GM18867 (cell line): ENCODE measurements around the gene ACAP1.
A peak's percentile ranks its signal among the peaks of the same experiment; 100 is the strongest.

Experiments used
- ATAC-seq: cut with Tn5 transposase; IDR thresholded peaks from one replicate; pipeline ENCODE4 v1.9.1; 2021; ENCODE audit warnings: mild to moderate bottlenecking, moderate library complexity; ENCODE audit not compliant: unreplicated experiment

Gene ACAP1

DNA sequence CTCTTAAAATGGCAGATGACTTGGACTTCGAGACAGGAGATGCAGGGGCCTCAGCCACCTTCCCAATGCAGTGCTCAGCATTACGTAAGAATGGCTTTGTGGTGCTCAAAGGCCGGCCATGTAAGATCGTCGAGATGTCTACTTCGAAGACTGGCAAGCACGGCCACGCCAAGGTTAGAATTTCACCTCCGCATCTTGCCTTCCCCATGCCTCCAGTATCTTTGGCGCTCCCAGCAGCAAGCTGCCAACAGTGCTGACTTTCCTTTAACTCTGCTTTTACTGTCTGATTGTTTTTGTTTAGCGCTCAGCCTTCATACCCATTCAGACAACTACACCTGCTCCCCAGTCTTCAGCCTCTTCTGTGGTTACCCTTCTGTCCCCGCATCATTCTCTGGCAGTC lies 26.7 kb upstream of the ACAP1 start:
- ATAC-seq = no peak

GRCh38 chr17:7311110-7311705 lies 25.1 kb upstream of the ACAP1 start:
- ATAC-seq = no peak

DNA sequence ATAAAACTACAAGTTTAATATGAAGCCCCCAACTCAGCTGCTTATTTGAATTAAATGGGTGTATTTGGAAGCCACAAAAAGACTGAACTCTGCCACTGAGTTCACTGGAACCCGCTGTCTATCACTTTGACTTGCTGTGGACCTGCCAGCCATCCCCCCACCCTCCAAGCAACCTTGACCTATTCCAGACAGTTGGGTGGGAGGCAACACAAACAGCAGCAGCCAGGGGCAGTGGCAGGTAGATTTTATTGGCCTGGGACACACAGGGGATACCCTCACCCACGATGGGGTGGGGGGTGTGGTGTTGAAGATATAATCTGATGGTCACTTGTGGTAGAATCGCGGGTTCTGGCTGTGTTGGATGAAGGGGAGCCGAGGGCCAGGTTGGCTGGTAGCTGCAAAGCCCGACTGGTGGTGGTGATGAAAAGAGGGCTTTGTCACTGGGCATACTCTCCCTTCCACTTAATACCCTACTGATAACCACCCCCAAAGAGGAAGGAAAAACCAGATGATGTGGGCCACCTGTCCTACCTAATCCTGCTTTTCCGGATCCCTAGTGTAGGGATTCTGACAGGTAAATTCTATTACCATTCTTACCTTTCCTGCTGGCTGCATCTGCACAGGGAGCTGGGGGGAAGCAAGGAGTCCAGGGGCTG lies 23.8 kb upstream of the ACAP1 start:
- ATAC-seq = no peak

DNA sequence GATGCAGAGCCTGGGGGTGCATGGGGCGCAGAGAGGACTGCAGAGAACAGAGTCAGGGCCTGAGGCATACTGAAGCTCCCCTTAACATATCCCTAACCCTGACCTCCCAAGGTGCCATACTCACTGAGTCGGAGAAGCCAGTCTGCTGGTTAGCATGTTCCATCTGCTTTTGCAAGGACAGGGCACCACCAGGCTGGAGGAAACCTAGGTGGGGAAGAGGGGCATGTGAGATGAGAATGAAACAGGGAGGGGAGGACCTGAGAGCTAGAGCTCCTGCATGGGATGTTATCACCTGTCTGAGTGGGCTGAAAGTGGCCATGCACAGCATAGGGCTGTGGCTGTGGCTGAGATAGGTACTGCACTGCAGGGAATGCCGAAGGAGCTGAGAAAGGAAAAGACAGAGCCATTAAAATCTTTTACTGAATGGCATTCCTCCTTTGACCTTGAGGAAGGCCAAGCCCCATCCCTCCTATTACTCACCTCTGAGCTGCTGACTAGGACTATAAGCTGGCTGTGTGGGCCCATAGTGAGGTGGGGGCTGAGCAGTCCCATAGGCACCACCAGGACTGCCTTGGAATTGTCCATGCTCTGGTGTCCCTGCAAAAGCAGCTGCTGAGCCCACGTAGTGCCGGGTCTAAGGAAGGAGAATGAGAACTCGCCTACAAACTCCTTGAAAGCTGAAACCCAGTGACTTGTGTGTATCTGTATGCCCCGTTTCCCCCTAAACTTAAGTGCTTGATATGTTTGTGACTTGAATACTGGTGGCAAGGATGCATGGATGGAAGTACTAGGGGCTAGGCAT lies 23.0 kb upstream of the ACAP1 start:
- ATAC-seq = no peak

DNA sequence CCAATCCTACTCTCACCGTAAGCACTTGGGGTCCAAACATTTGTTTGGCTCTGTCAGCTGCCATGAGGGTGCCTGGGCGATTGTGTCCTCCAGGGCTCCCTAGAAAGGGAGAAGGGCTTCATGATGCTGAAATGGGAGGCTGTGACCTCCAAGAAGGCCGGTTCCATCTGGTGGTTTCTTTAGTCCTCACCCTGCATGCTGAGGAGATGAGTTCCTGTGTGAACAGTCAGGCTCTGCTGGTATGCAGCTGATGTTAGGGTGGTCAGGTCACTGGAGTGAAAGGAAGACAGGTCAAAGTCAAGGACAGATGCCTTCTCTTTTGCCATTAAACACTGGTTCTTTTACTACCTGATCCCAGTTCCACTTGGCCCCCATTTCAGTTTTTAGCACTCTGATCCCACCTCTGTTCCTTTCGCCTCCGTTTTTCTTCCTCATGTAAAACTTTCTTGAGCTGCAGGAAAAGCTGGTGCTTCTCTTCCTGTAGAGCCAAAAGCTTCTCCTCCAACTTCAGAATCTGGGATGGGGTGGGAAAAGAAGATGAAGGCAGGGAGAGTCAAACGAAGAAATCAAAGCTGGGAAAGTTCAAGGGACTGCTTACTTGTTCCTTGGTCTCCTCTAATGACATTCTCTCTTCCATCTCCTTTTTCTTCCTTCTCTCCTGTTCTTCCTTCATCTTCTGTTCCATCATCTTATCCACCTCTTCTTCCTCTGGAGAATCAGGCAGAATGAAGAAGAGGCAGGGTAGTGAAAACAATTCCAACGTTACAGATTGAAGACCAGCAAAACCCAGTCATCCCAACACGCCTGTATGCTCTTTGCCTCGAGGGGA lies 22.2 kb upstream of the ACAP1 start:
- no peak for ATAC-seq

DNA sequence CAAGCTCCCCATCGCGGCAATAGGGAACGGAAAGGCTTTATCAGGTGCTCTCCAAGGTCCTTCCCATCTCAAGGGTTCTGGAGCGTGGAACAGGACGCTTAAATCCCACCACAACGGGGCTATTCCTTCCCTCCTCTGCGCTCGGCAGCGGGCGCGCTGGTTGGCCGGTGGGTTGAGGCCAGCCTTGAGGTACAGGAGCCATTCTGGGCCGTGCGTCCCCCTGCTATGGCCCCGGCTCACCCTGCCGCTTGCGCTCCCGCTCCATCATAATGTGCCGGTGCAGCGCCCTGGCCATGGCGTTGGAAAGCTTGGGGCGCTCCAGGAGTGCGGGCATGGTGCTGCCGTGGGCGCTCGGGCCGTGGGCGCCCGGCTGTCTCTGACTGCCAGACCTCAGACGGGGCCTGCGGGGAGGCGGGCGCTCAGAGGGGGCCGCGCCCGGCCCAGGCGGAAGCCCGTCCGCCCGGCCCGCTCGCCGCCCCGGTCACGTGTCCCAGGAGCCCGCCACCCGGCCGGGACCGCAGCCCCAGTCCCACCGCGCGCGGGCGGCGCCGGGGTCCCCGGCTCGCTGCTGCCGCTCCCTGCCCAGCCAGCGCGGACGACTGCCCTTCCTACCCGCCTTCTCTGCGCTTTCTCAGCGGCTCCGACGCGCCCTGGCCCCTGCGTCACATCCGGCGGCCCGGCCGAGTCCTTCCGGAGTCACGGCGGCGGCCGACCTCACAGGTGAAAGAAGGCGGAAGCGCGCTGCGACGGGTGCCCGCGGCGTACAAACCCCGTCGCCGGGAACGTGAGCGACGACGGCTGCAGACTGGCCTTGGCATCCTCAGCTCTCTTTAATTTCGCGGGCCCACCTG lies 21.4 kb upstream of the ACAP1 start, which contains the start of gene GPS2:
Gene GPS2 (minus strand): TSS at position 642 of the 851 bp plus-strand sequence. CDS start 308 bp downstream, at position 334.
- peak; percentile 74 for ATAC-seq

DNA sequence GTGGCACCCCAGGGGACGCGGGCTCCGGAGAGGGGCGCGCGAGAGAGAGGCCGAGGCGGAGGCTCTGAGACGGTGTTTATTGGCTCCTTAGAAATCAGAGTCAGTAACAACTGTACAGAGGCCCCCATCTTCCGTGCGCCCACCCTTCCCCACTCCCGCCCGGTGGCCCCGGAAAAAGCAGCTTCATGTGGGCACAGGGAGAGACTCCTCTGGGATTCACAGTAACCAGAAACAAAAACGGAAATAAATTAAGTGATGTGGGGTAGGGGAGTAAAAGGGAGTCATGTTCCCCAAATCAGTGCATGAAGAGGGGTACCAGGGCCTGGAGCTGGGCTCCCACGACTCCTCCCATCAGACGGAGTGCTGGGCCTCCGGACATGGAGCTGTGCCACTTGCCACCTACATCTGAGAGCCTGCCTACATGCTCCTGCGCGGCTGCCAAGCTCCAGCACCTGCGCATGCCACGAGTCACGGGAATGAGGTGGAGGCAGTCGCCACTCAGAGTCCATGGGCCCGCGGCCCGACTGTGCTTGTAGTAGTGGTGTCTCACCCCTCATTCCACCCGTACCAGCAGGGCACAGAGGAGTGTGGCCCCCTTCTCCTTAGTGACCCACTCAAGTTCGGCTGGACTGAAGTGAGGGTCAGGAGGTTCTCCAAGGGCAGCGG lies 20.6 kb upstream of the ACAP1 start:
- ATAC-seq = no peak

GRCh38 chr17:7317161-7317803 lies 19.0 kb upstream of the ACAP1 start:
- ATAC-seq = no peak

DNA sequence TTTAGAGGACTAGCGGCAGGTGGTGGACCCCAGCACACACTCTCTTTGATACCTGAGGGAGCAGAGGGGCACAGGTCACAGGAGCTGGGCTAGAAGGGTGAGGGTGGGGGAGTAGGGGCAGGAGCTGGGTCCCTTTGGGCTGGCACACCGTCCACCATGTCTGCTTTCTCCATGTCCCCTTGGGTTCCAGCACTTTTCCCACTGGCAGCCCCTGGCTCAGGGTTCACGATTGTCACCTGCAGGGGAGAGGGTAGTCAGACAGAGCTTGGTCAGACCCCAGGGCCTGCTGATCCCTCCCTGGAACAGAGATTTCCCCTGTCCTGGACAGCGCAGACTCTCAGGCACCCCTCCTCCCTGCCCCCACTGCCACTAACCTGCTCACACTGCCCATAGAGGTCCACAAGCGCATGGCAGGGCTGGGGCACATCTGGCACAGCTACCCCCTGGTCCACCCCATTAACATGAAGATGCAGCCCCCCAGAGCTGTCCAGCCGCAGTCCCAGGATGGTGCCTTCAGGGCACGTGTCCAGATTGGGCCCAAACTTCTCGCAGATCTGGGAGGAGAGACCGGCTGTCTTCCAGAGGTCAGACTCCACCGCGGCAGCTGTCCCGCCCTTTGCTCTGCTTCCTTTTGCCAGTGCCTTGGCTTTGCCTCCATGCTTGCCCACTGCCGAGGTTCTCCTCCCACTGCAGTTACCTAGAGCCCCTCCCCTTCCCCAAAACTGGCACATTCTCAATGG lies 18.0 kb upstream of the ACAP1 start:
- no peak for ATAC-seq

- no peak for ATAC-seq
Observed at GRCh38 chr17:7321466-7321865, 14.9 kb upstream of the ACAP1 start.

DNA sequence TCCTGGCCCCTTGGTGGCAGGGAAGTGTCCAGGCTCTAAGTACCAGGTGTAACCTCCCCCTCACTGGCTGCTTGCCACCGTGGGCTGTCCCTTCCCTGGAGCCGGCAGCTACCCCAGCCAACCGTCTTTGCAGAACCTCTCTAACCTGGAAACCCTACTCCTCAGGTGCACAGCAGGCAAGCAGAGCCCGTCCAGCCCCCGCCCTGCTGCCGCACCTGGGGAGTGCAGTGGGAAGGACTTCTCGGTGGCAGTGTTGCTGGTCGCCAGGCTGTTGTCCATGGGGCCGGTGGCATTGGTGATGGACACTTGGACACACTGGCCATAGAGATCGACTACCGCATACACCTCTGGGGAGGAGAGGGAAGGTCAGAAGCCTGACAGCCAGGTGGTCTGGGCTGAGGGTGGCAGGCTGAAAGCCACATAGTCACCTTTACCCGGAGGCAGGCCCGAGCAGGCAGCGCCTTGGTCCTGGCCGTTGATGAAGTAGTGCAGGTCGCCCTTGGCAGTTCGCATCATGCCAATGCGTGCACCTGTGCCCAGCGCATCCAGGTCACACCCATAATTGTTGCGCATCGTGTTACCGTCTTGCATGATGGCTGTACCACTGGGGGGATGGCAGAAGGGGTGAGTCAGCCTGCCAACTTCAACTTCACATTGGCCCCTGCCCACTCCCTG lies 13.7 kb upstream of the ACAP1 start:
- ATAC-seq = no peak

- ATAC-seq = no peak
Observed at GRCh38 chr17:7323731-7324437, 12.4 kb upstream of the ACAP1 start.

GRCh38 chr17:7324438-7324779 lies 11.9 kb upstream of the ACAP1 start:
- ATAC-seq = no peak

GRCh38 chr17:7325031-7325528 lies 11.2 kb upstream of the ACAP1 start:
- no peak for ATAC-seq

DNA sequence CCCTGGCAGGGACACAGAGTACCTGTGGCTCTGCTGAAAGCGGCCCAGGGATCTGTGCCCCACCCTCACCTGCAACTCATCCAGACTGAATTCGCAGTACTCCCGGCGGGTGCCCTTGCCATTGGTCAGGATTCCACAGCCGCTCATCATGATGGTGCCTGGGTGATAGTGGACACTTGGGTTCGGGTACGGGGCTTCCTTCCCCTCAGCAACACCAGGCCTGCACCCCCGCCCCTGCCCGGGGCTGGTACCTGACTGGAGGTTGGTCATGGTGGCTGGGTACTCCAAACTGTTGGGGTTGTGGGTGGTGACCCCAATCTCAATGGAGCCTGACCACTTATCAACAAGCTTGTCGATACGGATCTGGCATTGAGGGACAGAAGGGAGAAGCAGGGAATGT lies 10.1 kb upstream of the ACAP1 start:
- ATAC-seq = no peak

DNA sequence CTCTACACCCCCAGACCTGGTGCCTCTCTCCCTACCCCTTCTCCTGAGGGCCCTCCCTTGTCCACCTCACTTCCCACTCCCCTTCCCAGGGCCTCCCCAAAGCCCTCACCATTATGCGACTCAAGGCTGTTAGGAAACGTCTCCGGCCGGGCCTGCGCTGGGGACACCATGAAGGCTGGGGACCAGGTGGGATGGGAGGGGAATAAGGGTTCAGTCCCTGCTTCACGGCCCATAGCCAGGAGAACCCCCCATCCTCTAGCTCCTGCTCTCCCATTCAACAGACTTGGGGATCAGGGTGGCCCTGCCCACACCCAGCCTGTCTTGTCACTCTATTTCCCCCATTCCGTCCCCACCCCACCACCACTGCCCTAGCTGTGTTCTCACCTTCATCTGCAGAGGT lies 9.3 kb upstream of the ACAP1 start:
- ATAC-seq = no peak

- no peak for ATAC-seq
Observed at GRCh38 chr17:7327501-7327900, 8.8 kb upstream of the ACAP1 start.
